UCSD-AML1 (cell line): ENCODE measurements around the gene COQ10A.
A peak's percentile ranks its signal among the peaks of the same experiment; 100 is the strongest.
"Not testable (repeated sequence)": the region's sequence is repeated elsewhere in the genome, so short reads cannot be mapped to it uniquely, and the experiment has no call there.

Experiments
- DNase-seq: peaks from one replicate; lab custom pipeline; 2025; ENCODE audit not compliant: unreplicated experiment; lab: John Stamatoyannopoulos, UW

The COQ10A gene

DNA sequence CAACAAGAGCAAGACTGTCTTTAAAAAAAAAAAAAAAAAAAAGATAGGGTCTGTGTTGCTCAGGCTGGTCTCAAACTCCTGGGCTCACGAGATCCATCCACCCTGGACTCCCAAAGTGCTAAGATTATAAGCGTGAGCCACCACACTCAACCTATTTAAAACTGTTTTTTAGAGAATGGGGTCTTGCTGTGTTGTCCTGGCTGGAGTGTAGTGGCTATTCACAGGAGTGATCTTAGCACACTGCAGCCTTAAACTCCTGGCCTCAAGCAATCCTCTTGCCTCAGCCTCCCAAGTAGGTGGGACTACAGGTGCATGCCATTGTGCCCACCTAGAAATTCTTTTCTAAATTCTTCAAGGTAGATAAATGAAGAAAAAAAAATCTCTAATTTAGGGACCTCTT lies 7.6 kb downstream of the COQ10A start:
- DNase-seq = no peak

DNA sequence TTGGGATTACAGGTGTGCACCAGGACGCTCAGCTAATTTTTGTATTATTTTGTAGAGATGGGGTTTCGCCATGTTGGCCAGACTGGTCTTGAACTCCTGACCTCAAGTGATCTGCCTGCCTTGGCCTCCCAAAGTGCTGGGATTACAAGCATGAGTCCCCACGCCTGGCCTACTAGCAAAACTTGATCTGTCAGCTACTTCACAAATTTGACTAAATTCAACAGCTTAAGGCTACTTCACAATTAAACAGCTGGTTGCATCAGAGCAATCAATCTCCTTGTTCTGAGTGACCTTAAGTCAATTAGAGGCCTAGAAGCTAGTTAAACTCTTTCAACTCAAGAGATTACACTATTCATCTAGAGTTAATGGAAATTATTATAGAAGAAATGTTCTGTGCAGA lies 12.2 kb downstream of the COQ10A start:
- no peak for DNase-seq

DNA sequence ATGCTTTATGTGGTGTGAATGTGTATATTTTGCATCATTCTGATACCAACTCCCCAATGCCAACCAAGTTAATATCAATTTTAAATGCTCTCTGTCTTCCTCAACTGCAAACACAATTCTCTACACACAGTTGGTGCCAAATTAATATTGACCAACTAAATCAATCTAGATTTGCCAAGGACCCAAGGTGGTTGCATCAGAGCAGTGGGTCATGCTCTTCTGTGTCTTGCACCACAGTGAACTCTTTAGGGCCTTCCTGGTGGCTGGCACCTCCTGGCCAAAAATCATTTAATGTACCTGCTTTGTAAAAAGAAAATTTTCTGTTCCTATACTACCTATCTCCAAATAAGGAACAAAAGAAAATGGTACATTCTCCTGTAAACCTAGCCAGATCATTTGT lies 14.1 kb downstream of the COQ10A start:
- no peak for DNase-seq

DNA sequence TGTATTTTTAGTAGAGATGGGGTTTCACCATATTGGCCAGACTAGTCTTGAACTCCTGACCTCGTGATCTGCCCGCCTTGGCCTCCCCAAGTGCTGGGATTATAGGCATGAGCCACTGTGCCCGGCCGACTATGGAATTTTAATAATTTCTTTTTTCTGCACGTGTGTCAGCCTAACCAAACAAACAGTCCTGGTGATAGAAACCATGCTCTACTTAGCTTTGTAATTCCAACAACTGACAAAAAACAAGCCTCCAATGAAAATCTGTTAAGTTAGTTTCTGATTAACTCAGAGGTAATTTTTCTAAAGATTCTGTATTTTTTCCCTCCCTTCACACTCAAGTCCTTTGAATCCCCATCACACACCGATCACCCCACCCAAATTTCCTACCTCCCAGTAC lies 15.3 kb downstream of the COQ10A start:
- no peak for DNase-seq

DNA sequence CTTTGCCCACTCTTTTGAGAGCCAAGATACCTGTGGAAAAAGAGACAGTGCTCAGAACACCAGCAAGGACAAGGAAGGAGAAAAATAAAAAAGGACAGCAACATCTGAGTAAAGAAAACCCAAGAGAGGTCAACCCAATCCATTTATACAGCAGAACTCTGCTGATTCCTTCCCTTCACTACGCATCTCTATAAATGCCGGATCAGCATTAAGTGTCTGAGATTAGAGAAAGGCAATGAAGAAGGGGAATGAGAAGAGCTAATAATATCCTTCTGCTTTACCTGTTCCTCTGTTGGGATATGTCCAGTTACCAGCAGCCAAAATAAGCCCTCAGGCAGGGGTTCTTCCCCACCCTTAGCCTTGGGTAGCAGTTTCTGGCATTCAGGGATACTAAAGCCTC lies 15.8 kb downstream of the COQ10A start:
- DNase-seq = no peak

DNA sequence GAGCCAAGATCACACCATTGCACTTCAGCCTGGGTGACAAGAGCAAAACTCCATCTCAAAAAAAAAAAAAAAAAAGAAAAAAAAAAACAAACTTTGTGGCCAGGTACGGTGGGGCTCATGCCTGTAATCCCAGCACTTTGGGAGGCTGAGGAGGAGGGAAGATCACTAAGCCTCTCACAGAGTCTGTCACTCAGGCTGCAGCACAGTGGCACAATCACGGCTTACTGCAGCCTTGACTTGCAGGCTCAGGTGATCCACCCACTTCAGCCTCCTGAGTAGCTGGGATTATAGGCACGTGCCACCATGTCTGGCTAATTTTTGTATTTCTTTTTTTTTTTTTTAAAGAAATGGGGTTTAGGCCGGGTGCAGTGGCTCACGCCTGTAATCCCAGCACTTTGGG lies 17.5 kb downstream of the COQ10A start:
- not testable (repeated sequence) for DNase-seq

DNA sequence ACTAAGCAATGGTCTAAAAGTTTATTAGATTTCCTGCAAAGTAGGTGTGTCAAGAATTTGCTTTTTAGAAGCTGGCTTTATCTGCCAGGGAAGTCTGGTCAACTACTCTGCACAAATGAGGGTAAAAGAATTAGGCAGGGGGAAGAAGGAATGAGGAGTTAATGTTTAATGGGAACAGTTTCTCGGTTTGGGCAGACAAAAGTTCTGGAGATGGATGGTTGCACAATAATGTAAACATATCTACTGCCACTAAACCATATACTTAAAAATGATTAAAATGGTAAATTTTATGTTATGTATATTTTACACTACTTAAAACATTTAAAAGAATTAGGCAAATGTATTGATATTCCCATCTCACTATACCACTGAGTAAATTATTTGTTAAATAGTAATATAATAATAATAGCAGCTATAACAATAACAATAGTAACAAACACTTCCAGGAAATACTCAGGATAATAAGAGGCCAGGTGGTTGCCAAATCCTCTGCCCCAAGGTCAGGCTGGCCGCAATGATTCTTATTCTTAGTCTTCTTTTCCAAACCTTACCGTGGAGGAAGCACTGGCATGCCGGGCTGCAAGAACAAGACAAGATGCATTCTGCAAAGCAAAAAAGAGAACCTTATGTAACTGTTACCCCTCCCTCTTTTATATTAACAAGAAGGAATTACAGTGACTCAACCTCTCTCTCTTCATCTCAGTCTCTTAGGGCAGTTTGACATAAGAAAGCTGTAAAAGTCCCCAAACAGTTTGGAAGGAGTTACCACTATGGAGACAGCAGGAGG lies 19.5 kb downstream of the COQ10A start:
- no peak for DNase-seq

DNA sequence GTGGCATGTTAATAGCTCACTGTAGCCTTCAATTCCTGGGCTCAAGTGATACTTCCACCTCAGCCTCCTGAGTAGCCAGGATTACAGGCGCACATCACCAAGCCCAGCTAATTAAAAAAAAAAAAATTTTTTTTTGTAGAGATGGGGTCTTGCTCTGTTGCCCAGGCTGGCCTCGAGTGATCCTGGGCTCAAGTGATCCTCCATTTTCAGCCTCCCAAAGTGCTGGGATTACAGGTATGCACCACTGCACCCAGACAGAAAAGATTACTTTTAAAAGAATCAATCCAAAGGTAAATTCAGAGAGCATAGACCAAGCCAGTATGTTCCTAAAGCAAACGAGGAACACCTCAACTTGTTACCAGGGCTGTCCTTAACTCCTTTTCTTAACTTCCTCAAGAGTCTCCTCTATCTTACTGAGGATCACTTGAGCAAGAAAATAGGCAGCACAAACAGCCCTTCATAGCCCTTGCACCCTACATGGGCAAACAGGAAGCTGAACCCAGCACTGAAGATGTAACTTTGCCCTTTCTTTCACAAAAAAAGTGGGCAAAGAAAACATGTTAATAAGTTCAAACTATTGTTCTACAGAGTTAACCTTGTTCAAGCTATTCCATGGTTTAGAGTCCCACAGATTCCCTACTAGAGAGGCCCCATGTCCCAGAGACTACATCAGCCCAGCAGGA lies 22.1 kb downstream of the COQ10A start:
- no peak for DNase-seq

DNA sequence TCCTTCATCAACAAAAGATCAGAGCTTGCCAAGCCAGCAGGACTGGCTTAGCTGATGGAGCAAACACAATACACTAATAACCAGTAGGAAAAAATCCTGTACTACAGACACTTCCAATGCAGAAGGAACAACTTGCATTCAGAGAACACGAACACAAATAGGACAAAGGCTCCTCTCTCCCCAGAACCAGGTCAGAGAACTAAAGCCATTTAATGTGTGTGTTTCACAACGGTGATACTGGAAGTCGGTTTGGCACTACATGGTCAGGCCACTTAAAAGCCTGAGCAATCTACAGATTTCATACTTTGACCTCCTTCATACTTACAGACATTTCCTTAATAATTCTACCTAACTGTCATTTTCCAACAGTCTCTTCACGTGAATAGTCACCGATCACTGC lies 27.1 kb downstream of the COQ10A start:
- no peak for DNase-seq

DNA sequence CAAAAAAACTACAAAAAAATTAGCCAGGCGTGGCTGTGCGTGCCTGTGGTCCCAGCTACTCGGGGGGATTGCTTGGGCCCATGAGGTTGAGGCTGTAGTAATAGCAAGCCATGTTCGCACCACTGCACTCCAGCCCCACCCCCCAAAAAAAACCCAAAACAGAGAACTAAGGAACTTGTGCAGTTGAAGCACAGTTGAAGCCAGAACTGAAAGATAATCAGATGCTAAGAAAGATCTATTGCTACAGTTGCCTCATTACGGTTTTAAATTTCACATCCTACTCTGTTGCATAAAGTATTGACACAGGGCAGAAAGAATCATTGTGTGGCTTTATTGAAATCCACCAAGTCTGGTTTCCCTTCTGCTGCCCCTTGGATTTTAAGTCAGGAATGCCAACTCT lies 29.6 kb downstream of the COQ10A start:
- DNase-seq = no peak

DNA sequence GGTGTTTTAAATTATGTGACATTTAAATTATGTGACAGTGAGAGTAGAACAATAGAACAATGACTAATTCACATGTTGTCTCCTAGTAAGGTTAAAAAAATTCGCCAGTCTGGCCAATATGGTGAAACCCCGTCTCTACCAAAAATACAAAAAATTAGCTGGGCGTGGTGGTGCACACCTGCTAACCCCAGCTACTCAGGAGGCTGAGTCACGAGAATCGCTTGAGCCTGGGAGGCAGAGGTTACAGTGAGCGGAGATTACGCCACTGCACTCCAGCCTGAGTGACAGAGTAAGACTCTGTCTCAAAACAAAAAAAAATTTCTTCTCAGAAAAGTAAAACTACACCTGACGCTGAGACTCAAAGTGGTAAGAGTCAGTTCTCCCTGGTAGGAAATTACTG lies 30.7 kb downstream of the COQ10A start:
- no peak for DNase-seq

DNA sequence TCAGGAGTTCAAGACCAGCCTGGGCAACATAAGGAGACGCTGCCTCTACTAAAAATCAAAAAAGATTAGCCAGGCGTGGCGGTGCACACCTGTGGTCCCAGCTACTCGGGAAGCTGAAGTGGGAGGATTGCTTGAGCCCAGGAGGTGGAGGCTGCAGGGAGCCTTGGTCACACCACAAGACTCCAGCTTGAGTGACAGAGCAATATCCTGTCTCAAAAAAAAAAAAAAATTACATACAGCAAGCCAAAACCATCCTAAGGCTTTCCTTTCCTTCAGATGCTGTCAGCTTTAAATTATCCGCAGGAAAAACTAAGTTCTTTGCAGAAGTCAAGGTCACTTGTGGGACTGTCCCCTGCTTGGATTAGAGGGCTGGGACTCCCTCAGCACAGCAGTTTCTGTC lies 32.1 kb downstream of the COQ10A start:
- DNase-seq = no peak

DNA sequence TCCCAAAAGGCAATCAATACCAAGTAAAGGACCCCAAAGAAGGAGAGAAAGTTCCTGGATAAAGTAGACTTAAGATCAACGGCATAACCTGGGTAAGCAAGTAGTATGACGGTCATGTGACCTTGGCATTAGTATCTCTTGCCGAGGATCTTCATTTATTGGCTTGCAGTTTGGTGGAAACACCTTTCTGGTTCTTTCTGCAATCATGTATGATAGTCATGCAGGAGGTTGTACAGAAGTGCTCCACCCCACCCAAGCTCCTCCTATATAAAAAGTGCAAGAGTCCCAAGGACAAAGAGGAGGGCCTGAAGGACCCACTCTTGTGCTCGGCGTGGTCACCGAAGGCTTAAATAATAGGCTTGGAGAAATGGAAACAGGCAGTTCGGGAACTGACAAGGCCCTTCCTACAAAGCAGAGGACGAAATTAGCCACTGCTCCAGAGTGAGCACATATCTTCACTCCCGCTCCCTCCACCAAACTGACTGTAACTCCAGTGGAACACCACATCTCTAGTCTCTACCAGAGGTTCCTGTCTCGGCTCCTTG lies 32.6 kb downstream of the COQ10A start:
- no peak for DNase-seq

DNA sequence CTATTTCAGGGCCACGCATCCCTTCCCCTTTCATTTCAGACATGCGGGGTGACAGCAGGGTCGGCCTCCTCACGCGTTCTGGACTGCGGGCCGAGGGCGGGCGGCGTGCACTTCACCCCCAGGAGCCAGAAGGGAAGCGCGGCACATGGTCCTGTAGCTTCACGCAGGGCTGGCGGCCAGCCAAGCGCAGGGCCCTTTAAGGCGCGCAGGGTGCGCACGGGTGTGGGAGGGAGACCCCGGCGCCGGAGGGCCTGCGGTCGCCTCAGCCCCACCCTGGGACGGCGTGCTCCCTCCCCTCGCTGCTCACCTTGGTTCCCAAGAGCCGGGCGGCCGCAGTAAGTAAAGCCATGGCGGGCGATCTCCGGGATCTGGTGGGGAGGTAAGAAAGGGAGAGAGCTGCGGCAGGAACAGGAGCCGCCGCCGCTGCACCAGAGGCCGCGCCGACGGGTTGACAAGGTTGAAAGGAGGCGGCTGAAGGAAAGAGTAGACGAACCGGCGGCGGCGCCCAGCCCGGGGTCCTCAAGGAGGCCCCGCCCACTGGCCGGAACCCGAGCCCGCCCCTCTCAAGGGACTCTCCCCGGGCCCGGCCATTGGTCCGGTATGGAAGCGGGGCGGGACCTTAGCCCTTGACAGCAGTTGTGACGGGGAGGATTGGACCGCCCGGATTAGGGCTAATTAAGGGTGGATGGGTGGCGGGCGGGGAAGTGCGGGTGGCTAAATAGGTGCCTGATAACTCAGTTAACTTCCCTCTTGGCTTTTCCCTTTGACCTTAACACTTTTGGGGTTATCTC lies 33.3 kb downstream of the COQ10A start, which contains the start of gene CS:
Gene CS (minus strand): TSS at position 478 of the 791 bp plus-strand sequence. CDS start 129 bp downstream, at position 349.
- peak; percentile 98 for DNase-seq

DNA sequence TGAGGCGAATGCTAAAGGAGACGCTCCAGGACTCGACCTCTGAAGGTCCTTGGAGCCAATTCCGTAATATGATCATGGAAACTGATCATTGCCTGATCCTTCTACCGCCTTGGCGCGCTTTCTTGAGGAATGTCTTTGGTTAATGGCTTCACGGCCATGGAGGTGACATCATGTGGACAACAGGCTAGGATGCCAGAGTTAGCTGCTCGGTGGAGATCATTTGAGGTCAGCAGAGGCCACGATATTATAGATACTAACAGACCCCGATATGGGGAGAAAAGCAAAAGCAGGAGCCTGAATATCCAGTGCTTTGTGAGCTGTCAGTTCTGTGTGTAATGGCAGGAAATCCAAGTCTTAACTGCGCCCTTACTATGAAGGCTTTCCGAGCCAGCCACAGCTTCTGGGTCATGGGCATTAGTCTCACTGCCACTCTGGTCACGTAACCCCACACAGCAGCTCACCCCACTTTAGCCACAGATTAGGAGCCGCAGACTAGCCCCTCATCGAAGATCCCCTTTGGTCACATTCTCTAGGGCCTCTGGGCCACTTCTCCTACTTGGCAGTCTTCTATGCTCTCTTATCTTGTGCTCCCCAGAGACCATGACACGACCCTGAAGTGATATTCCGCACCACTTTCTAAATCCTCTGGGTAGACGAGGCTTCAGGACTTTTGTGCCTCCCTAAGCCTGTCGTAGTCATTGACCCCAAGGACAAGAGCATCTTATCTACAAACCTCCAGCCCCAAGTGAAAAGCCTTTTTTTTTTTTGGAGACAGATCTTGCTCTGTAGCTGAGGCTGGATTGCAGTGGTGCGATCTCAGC lies 34.1 kb downstream of the COQ10A start:
- no peak for DNase-seq

DNA sequence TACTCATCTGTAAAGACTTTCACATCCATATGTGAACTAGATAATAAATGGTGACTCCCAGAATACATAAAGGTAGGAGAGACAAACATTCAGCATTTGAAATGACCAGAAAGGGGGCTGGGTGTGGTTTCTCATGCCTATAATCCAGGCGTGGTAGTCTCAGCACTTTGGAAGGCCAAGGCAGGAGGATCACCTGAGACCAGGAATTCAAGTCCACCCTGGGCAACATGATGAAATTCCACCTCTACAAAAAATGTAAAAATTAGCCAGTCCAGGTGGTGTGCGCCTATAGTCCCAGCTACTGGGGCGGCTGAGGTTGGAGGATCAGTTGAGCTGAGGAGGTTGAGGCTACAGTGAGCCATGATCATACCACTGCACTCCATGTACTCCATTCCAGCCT lies 37.5 kb downstream of the COQ10A start:
- DNase-seq = no peak

DNA sequence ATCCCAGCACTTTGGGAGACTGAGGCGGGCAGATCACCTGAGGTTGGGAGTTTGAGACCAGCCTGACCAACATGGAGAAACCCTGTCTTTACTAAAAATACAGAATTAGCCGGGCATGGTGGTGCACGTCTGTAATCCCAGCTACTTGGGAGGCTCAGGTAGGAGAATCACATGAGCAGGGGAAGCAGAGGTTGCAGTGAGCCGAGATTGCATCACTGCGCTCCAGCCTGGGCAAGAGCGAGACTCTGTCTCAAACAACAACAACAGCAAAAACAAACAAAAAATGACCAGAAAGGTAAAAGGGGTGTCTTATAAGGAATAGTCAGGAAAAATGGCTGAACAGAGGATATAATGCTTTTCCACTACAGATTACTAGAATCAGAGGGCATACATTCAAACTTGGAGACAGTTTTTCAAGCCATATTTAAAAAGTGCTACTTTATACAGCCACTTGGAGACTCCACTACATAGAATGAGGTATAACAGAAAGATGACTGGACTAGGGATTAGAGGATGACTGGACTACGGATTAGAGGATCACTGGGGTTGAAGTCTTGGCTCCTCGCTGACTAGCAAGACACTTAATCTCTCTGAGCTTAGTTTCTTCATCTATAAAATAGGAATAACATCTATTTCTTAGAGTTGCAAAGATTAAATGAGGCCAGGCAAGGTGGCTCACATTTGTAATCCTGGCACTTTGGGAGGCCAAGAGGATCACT lies 38.3 kb downstream of the COQ10A start:
- DNase-seq = no peak

DNA sequence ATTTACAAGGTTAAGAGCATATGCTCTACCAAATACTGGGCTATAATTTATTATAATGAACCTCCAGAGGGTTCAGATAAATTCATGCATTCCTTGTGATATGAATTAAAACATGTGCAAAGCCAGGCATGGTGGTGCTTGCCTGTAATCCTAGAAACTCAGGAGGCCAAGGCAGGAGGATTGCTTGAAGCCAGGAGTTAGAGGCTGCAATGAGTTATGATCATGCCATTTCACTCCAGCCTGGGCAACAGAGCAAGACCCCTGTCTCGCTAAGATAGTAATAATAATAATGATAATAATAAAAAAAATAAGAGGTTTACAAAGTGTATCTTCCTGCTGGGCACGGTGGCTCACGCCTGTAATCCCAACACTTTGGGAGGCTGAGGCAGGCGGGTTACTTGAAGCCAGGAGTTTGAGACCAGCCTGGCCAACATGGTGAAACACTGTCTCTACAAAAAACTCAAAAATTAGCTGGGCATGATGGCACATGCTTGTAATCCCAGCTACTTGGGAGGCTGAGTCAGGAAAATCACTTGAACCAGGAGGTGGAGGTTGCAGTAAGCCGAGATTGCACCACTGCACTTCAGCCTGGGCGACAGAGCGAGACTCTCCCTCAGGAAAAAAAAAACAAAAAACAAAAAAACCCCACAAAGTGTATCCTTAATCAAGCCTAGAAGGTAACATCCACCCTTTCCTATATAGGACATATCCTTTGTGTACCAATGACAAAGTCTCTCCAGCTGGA lies 40.7 kb downstream of the COQ10A start:
- DNase-seq = no peak

DNA sequence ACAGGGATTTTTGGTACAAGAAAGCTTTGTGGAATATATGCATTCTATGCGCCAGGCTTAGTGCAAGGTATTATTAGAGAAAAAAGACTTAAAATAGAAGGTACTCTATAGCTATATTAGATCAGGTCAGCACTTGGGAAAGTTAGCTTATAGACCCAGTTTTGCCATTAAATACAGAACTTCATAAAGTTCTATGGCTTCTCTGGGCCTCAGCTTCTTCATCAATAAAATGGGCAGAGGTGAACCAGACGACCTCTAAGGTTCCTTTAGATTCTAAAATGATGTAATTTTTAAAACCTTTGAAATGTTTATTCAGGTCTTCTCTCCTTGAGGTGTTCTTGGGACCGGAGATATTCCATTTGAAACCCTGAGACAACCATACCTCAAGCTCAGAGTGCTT lies 42.0 kb downstream of the COQ10A start:
- no peak for DNase-seq
